ENCODE results near the gene VWA5B2.

GRCh38 chr3:184235381-184236032 is 6.1 kb downstream of the VWA5B2 start:
- TF ChIP-seq CTCF (IDR thresholded peaks at IDR 0.05; ENCODE audit: low read length) (no peak), EZH2 (IDR thresholded peaks at IDR 0.05; ENCODE audit: borderline replicate concordance, low read length) (no peak)
